ENCODE measurements around the gene SCAMP2. TPM values are rescaled to one million over a fixed set of nuclear protein-coding genes. Genes with fewer than 3 reads are reported as not detected.

SCAMP2 gene
- total RNA-seq, 1 donor from 2014 or later = 93.4 TPM

DNA sequence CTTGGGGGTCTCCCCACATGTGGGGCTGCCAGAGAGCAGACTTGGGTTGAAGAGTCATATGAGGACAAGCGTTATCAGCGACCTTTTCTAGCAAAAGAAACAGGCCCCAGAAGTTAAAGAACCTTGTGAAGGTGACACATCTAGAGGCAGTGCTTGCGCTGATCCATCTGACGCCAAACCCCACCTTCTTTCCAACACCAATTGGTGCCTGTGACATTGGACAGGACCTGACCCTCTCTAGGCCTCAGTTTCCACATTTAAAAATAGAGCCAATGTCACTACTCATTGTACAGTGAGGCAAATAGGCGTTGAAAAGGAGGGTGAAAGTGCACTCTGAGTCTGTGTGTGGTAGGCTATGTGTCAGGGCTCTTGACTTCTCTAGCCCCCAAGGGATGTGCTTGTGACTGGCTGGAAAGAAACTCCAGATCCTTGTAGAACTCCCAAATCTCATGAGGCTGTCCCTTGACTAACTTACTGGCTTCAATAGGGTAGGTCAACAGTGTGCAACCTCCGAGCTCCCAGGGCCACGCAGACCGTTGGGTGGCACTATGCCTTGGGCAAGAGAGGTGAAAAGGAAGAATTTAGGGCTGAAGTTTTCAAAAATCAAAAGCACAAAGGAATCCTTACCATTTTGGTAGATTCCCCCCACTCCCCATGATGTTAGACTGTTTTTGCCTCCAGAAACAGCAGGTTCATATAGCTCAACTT, 34.2 kb upstream of the SCAMP2 start:
- no peak for TF ChIP-seq CTCF (IDR thresholded peaks at IDR 0.05; ENCODE audit: insufficient read depth, low read length, poor library complexity, severe bottlenecking)
- H3K4me3 ChIP-seq (ENCODE audit: low read depth, low read length) = peak overlapping the region; percentile 91
- DNase-seq (ENCODE audit: low read depth) = no peak

DNA sequence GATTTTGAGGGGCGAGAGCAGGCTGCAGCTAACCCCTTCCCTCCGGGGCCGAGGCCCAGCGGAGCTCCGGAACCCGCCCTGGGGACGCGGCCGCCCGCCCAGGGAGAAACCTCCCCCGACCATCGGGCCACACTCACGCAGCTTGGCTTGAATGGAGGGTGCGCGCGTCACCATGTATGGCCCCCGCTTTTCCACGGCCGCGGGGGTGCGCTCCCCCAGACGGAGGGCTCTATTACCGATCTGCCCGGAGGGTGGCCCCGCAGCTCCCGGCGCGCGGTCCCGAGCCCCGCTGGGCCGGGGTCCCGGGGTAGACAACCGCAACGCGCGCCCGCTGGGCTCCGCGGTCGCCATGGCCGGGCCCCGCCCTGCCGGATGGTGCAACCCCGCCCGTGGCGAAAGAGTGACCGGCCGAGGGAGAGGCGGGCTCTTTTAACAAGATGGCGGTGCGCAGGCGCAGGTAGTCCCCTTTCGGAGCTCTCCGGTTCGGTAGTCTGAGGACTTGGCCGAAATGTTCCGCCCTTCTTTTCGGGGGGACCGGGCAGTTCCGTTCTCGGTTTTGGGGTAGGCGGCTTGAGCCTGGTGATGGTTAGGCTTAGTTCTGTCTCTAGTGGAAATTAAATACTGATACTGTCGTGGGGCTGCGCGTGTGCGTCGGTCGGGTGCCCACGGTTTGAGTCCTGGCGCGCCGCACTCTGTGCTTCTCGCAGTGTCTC, 33.4 kb upstream of the SCAMP2 start, which contains the start of gene FAM219B:
Gene FAM219B, minus strand, starts transcription at position 402 of the 713 bp plus-strand sequence. Its CDS starts 51 bp downstream, at position 351.
- TF ChIP-seq CTCF (IDR thresholded peaks at IDR 0.05; ENCODE audit: insufficient read depth, low read length, poor library complexity, severe bottlenecking) = no peak
- DNase-seq (ENCODE audit: low read depth) = peak; percentile 43
- Histone ChIP-seq H3K4me3 (ENCODE audit: low read depth, low read length) (peak within 1 kb of the TSS; percentile 91), H3K27me3 (ENCODE audit: control insufficient read depth, insufficient read depth, low read length) (no peaks in the 10 kb centered on the region), H3K36me3 (ENCODE audit: control insufficient read depth, insufficient read depth, low read length) (no peaks in the 10 kb centered on the region)

More for the DNA sequence above, 34.2 kb upstream of the SCAMP2 start:
- Histone ChIP-seq H3K36me3 (ENCODE audit: control insufficient read depth, insufficient read depth, low read length) (no peaks in the 10 kb centered on the region), H3K27me3 (ENCODE audit: control insufficient read depth, insufficient read depth, low read length) (no peaks in the 10 kb centered on the region)

GRCh38 chr15:74906067-74906449, 32.9 kb upstream of the SCAMP2 start:
- Histone ChIP-seq H3K4me3 (ENCODE audit: low read depth, low read length) (peak overlapping the region; percentile 91), H3K27me3 (ENCODE audit: control insufficient read depth, insufficient read depth, low read length) (no peaks in the 10 kb centered on the region), H3K36me3 (ENCODE audit: control insufficient read depth, insufficient read depth, low read length) (no peaks in the 10 kb centered on the region)
- DNase-seq (ENCODE audit: low read depth) = no peak
- TF ChIP-seq CTCF (IDR thresholded peaks at IDR 0.05; ENCODE audit: insufficient read depth, low read length, poor library complexity, severe bottlenecking) = no peak

GRCh38 chr15:74904190-74904805, 31.1 kb upstream of the SCAMP2 start:
- Histone ChIP-seq H3K4me3 (ENCODE audit: low read depth, low read length) (no peak overlapping the region), H3K36me3 (ENCODE audit: control insufficient read depth, insufficient read depth, low read length) (peaks cover 3% of the 10 kb centered on the region), H3K27me3 (ENCODE audit: control insufficient read depth, insufficient read depth, low read length) (no peaks in the 10 kb centered on the region)
- no peak for DNase-seq (ENCODE audit: low read depth)
- TF ChIP-seq CTCF (IDR thresholded peaks at IDR 0.05; ENCODE audit: insufficient read depth, low read length, poor library complexity, severe bottlenecking) = no peak

DNA sequence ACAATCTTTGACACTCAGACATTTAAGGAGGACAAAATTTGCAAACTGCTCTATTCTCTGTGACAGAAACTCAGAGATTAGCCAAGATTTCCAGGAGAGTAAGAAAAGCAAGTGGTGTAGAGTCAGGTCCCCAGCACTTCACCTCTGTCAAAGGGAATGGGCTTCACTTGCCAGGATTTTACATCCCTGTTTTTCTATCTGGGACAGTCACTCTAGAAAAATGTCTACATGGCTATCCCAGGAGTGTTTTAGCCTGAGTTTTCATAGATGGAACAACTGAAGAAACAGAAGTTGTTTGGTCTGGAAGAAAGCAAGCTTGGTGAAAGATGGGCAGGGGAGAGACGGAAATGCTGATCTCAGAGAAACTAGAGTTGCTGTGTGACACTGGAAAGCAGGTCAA, 30.5 kb upstream of the SCAMP2 start:
- no peak for TF ChIP-seq CTCF (IDR thresholded peaks at IDR 0.05; ENCODE audit: insufficient read depth, low read length, poor library complexity, severe bottlenecking)
- Histone ChIP-seq H3K36me3 (ENCODE audit: control insufficient read depth, insufficient read depth, low read length) (peaks cover 3% of the 10 kb centered on the region), H3K27me3 (ENCODE audit: control insufficient read depth, insufficient read depth, low read length) (no peaks in the 10 kb centered on the region), H3K4me3 (ENCODE audit: low read depth, low read length) (no peak overlapping the region)
- no peak for DNase-seq (ENCODE audit: low read depth)

Measured in kidney epithelial cell (primary cell).